CD14-positive monocyte (primary cell): Measurements from ENCODE around the gene TP53BP2. TPM values are rescaled to one million over a fixed set of nuclear protein-coding genes. Genes with fewer than 3 reads are reported as not detected.
A peak's percentile ranks its signal among the peaks of the same experiment; 100 is the strongest.
"Not testable (repeated sequence)": the region's sequence is repeated elsewhere in the genome, so short reads cannot be mapped to it uniquely, and the experiment has no call there.

ENCODE experiments used
- DNase-seq, 3 donors: peaks; one replicate each; pipeline ENCODE4 v3.0.0-alpha.2; 2011 to 2022
- H2AFZ ChIP-seq: 2 replicates; pipeline ENCODE4 v1.6.0; 2012; ENCODE audit warnings: mild to moderate bottlenecking, low read depth, low read length, inconsistent platforms; ENCODE audit not compliant: insufficient read depth, poor library complexity, severe bottlenecking
- H3K27ac ChIP-seq, 2 donors: 1 replicate in 1 of 2; 2 replicates in 1 of 2; pipeline ENCODE4 v1.5.1; 2012 to 2013; ENCODE audit warnings: low read length in 2 of 2, control low read depth in 1 of 2, inconsistent platforms in 1 of 2, low read depth in 1 of 2, mild to moderate bottlenecking in 1 of 2
- H3K27me3 ChIP-seq, 2 donors: one replicate each; pipeline versions ENCODE4 v1.6.0 to v1.6.1; 2011 to 2013; ENCODE audit warnings: low read length in 2 of 2; ENCODE audit not compliant: control insufficient read depth in 2 of 2, insufficient read depth in 2 of 2
- H3K36me3 ChIP-seq, 2 donors: replicated peaks in 1 of 2; 1 replicate in 1 of 2; 2 replicates in 1 of 2; pipeline versions ENCODE4 v1.5.1 to v1.6.1; 2012 to 2013; ENCODE audit warnings: low read length in 2 of 2, control low read depth in 1 of 2, inconsistent platforms in 1 of 2, mild to moderate bottlenecking in 1 of 2; ENCODE audit not compliant: insufficient read depth in 2 of 2, control insufficient read depth in 1 of 2
- H3K4me1 ChIP-seq, 2 donors: 1 replicate in 1 of 2; 2 replicates in 1 of 2; pipeline versions ENCODE4 v1.5.1 to v1.6.1; 2012 to 2013; ENCODE audit warnings: low read length in 2 of 2, control low read depth in 1 of 2, inconsistent platforms in 1 of 2, mild to moderate bottlenecking in 1 of 2, moderate library complexity in 1 of 2; ENCODE audit not compliant: insufficient read depth in 2 of 2, control insufficient read depth in 1 of 2
- H3K4me2 ChIP-seq: replicated peaks from 2 replicates; pipeline ENCODE3; 2012; ENCODE audit warnings: low read length, moderate library complexity, mild to moderate bottlenecking; ENCODE audit not compliant: poor library complexity, severe bottlenecking; ENCODE audit errors: extremely low read depth
- H3K4me3 ChIP-seq, 3 experiments: fragments of 200-600 bp in 1 of 3; sonication (generic) in 1 of 3; replicated peaks in 1 of 3; 1 replicate in 2 of 3; 2 replicates in 1 of 3; pipeline ENCODE4 v1.5.1; 2011 to 2013; ENCODE audit warnings: low read length in 3 of 3, mild to moderate bottlenecking in 3 of 3, control low read depth in 2 of 3, low read depth in 2 of 3, inconsistent platforms in 1 of 3, moderate library complexity in 1 of 3
- H3K79me2 ChIP-seq: 2 replicates; pipeline ENCODE4 v1.6.0; 2012; ENCODE audit warnings: mild to moderate bottlenecking, control low read depth, inconsistent platforms, low read length, moderate library complexity; ENCODE audit not compliant: insufficient read depth
- H3K9ac ChIP-seq: 2 replicates; pipeline ENCODE4 v1.6.0; 2017; ENCODE audit warnings: low read length, mild to moderate bottlenecking; ENCODE audit not compliant: insufficient read depth, poor library complexity, severe bottlenecking
- H3K9me3 ChIP-seq, 2 donors: replicated peaks in 1 of 2; 1 replicate in 1 of 2; 2 replicates in 1 of 2; pipeline versions ENCODE4 v1.5.1 to v1.6.1; 2012 to 2013; ENCODE audit warnings: low read length in 2 of 2, control low read depth in 1 of 2; ENCODE audit not compliant: control insufficient read depth in 1 of 2, insufficient read depth in 1 of 2
- H4K20me1 ChIP-seq: 2 replicates; pipeline ENCODE4 v1.6.0; 2012; ENCODE audit warnings: mild to moderate bottlenecking, low read length, control low read depth, moderate library complexity; ENCODE audit not compliant: insufficient read depth
- H3K27ac Mint-ChIP-seq, 7 donors: one replicate each; pipeline ENCODE4 v1.8.0; 2020; ENCODE audit warnings: mild to moderate bottlenecking in 7 of 7, mixed read lengths in 7 of 7, moderate library complexity in 6 of 7, inconsistent platforms in 2 of 7
- H3K27me3 Mint-ChIP-seq, 3 donors: one replicate each; pipeline ENCODE4 v1.8.0; 2021 to 2022; ENCODE audit warnings: low read depth in 3 of 3, mild to moderate bottlenecking in 3 of 3, mixed read lengths in 3 of 3, moderate library complexity in 3 of 3, inconsistent platforms in 1 of 3
- H3K36me3 Mint-ChIP-seq, 2 donors: one replicate each; pipeline ENCODE4 v1.8.0; 2020; ENCODE audit warnings: mixed read lengths in 2 of 2, inconsistent platforms in 1 of 2, mild to moderate bottlenecking in 1 of 2
- H3K4me1 Mint-ChIP-seq: one replicate; pipeline ENCODE4 v1.8.0; 2020; ENCODE audit warnings: mild to moderate bottlenecking, mixed read lengths
- H3K4me3 Mint-ChIP-seq, 2 donors: one replicate each; pipeline ENCODE4 v1.8.0; 2020; ENCODE audit warnings: mild to moderate bottlenecking in 2 of 2, mixed read lengths in 2 of 2, moderate library complexity in 1 of 2
- H3K9me3 Mint-ChIP-seq, 7 donors: one replicate each; pipeline ENCODE4 v1.8.0; 2020 to 2022; ENCODE audit warnings: mixed read lengths in 7 of 7, mild to moderate bottlenecking in 6 of 7, moderate library complexity in 6 of 7, inconsistent platforms in 2 of 7
- WGBS: methylation state at CpG from one replicate; pipeline ENCODE4 v1.1.5; 2013; ENCODE audit warnings: missing lambda C conversion rate; ENCODE audit not compliant: insufficient coverage; 5-methylcytosine and 5-hydroxymethylcytosine counted together
- intact Hi-C, 2 donors: fragments of 100-400 bp; cut with micrococcal nuclease; formaldehyde crosslinking; loops; one replicate each; pipeline versions ENCODE4 v1.15.0 to v1.15.1; 2023
- polyA plus RNA-seq, 3 donors: library from polyadenylated mRNA; depleted of rRNA in 1 of 3; unstranded in 2 of 3; stranded (reverse) in 1 of 3; fragments of 300-500 nt in 2 of 3; fragments of >200 nt in 1 of 3; fragmentation: Illumina TruSeq in 2 of 3; gene quantifications; 1 replicate in 2 of 3; 2 replicates in 1 of 3; pipeline ENCODE4 v1.2.3, GENCODE V29; 2012 to 2021
- TF ChIP-seq, protein P1 (sequence below): fragments of 200-600 bp; IDR thresholded peaks from one replicate; pipeline ENCODE4 v1.8.0; 2022; ENCODE audit warnings: antibody characterized with exemption, mild to moderate bottlenecking

The TP53BP2 gene
- polyA plus RNA-seq, 3 donors, result 5.7 to 19.7 (median 8.8) TPM

DNA sequence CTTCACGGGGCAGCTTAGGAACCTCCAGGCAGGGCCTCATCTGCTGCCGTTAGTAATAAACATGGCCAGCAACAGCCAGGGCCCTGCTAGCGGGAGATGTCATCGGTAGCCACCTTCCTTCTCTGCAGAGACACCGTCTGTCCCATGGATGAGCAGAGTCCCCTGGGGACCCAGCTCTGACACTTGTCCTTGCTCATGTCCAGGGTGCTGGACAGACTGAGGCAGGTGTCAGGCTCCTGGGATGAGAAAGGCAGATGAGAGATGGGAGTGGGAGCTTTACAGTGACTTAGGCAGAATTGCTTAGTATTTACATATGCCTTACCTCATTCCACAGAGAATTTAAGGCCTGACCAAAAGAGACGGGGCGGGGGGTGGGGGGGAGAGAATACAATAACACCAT lies 108.4 kb downstream of the TP53BP2 start:
- H3K27ac Mint-ChIP-seq, result peak overlapping the region in 3 of 7 donors; percentile 27 to 50 (median 40)
- TF ChIP-seq, protein P1, sequence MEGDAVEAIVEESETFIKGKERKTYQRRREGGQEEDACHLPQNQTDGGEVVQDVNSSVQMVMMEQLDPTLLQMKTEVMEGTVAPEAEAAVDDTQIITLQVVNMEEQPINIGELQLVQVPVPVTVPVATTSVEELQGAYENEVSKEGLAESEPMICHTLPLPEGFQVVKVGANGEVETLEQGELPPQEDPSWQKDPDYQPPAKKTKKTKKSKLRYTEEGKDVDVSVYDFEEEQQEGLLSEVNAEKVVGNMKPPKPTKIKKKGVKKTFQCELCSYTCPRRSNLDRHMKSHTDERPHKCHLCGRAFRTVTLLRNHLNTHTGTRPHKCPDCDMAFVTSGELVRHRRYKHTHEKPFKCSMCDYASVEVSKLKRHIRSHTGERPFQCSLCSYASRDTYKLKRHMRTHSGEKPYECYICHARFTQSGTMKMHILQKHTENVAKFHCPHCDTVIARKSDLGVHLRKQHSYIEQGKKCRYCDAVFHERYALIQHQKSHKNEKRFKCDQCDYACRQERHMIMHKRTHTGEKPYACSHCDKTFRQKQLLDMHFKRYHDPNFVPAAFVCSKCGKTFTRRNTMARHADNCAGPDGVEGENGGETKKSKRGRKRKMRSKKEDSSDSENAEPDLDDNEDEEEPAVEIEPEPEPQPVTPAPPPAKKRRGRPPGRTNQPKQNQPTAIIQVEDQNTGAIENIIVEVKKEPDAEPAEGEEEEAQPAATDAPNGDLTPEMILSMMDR, result no peak
- no peaks in the 10 kb centered on the region for H3K9me3 ChIP-seq
- no peaks in the 10 kb centered on the region for H3K4me1 Mint-ChIP-seq
- peaks cover 59% of the 10 kb centered on the region for H3K79me2 ChIP-seq
- H2AFZ ChIP-seq, result no peak overlapping the region
- no peaks in the 10 kb centered on the region for H3K4me1 ChIP-seq
- H3K4me2 ChIP-seq, result no peak overlapping the region
- H3K27ac ChIP-seq, result peak overlapping the region in 1 of 2 donors; percentile 40
- peak overlapping the region; percentile 15 for H3K9ac ChIP-seq
- peaks cover 64 to 71% of the 10 kb centered on the region in 2 donors for H3K36me3 Mint-ChIP-seq
- WGBS, result 98% methylated on average over 5 of the region's 7 CpGs
- intact Hi-C loops, result no loop called here
- H3K27me3 Mint-ChIP-seq, result peaks cover 0 to 1% (median 0%) of the 10 kb centered on the region in 3 donors
- peaks cover 60 to 80% of the 10 kb centered on the region in 2 donors for H3K36me3 ChIP-seq
- H3K9me3 Mint-ChIP-seq, result no peaks in the 10 kb centered on the region
- H4K20me1 ChIP-seq, result peaks cover 81% of the 10 kb centered on the region
- no peaks in the 10 kb centered on the region for H3K27me3 ChIP-seq
- H3K4me3 ChIP-seq, result no peak overlapping the region
- no peak overlapping the region for H3K4me3 Mint-ChIP-seq
- DNase-seq, result no peak

DNA sequence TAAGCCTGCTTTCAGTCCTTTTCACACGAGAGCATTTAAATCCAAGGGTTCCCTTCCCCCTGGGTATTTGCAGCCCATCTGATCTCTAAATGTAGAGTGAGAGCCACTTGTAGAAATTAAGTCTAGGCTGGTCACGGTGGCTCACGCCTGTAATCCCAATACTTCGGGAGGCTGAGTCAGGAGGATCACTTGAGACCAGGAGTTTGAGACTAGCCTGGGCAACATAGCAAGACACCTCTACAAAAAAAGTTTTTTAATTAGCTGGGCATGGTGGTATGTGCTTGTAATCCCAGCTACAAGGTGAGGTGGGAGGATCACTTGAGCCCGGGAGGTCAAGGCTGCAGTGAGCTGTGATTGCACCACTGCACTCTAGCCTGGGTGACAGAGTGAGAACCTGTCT lies 109.1 kb downstream of the TP53BP2 start:
- H3K9me3 Mint-ChIP-seq, DNase-seq, H3K4me1 Mint-ChIP-seq, H3K4me3 Mint-ChIP-seq, H3K4me1 ChIP-seq, H3K27me3 Mint-ChIP-seq, H2AFZ ChIP-seq, intact Hi-C loops, H3K9me3 ChIP-seq, H3K9ac ChIP-seq, H3K4me2 ChIP-seq, H3K4me3 ChIP-seq, H3K27me3 ChIP-seq: not testable (repeated sequence)
- Histone ChIP-seq H3K79me2 (peaks cover 66% of the 10 kb centered on the region), H3K27ac (peak overlapping the region in 1 of 2 donors; percentile 40), H4K20me1 (peaks cover 83% of the 10 kb centered on the region), H3K36me3 (peaks cover 65 to 83% of the 10 kb centered on the region in 2 donors)
- Mint-ChIP-seq H3K36me3 (peaks cover 68 to 77% of the 10 kb centered on the region in 2 donors), H3K27ac (peak overlapping the region in 5 of 7 donors; percentile 32 to 72 (median 40))
- WGBS, result no CpG with 5 or more reads among the region's 5 CpGs
